Subcutaneous abdominal adipose tissue (tissue), 5 donors: ENCODE measurements around the gene CACNA2D3.

Source experiments
- H3K27ac ChIP-seq: one replicate; pipeline ENCODE4 v1.7.0; 2013; ENCODE audit warnings: low read depth, mild to moderate bottlenecking, inconsistent platforms, low read length, moderate library complexity
- H3K27me3 ChIP-seq, 5 donors: one replicate each; pipeline ENCODE4 v1.7.0; 2013; ENCODE audit warnings: low read length in 5 of 5, inconsistent platforms in 1 of 5; ENCODE audit not compliant: control insufficient read depth in 5 of 5, insufficient read depth in 4 of 5
- H3K36me3 ChIP-seq, 5 donors: one replicate each; pipeline ENCODE4 v1.7.0; 2013; ENCODE audit warnings: low read length in 5 of 5; ENCODE audit not compliant: control insufficient read depth in 5 of 5, insufficient read depth in 5 of 5
- H3K4me1 ChIP-seq, 5 donors: one replicate each; pipeline ENCODE4 v1.7.0; 2013; ENCODE audit warnings: low read length in 5 of 5, mild to moderate bottlenecking in 3 of 5, moderate library complexity in 1 of 5; ENCODE audit not compliant: control insufficient read depth in 5 of 5, insufficient read depth in 5 of 5
- H3K4me3 ChIP-seq, 5 donors: one replicate each; pipeline ENCODE4 v1.7.0; 2013; ENCODE audit warnings: low read length in 5 of 5, low read depth in 1 of 5
- H3K9ac ChIP-seq, 5 donors: one replicate each; pipeline ENCODE4 v1.7.0; 2013; ENCODE audit warnings: low read length in 5 of 5, mild to moderate bottlenecking in 4 of 5, moderate library complexity in 3 of 5
- H3K9me3 ChIP-seq, 5 donors: one replicate each; pipeline ENCODE4 v1.7.0; 2013; ENCODE audit warnings: low read length in 5 of 5; ENCODE audit not compliant: control insufficient read depth in 5 of 5
- donor health status: healthy.
- donor health status: healthy.
- donor health status: healthy.
- donor health status: healthy.
- donor health status: healthy.

The CACNA2D3 gene

GRCh38 chr3:54185740-54186139 is 63.4 kb downstream of the CACNA2D3 start:
- no peak overlapping the region for H3K27ac ChIP-seq
- peaks cover 0 to 3% (median 0%) of the 10 kb centered on the region in 5 donors for H3K9me3 ChIP-seq
- H3K4me1 ChIP-seq: no peaks in the 10 kb centered on the region
- H3K4me3 ChIP-seq: no peak overlapping the region
- H3K9ac ChIP-seq: no peak overlapping the region
- H3K27me3 ChIP-seq: no peaks in the 10 kb centered on the region
- no peaks in the 10 kb centered on the region for H3K36me3 ChIP-seq

GRCh38 chr3:54188176-54188791 is 65.9 kb downstream of the CACNA2D3 start:
- no peaks in the 10 kb centered on the region for H3K36me3 ChIP-seq
- H3K4me3 ChIP-seq: no peak overlapping the region
- H3K27me3 ChIP-seq: peaks cover 0 to 2% (median 0%) of the 10 kb centered on the region in 5 donors
- H3K9me3 ChIP-seq: peaks cover 0 to 3% (median 0%) of the 10 kb centered on the region in 5 donors
- no peak overlapping the region for H3K9ac ChIP-seq
- H3K4me1 ChIP-seq: peaks cover 0 to 2% (median 0%) of the 10 kb centered on the region in 5 donors
- H3K27ac ChIP-seq: no peak overlapping the region

GRCh38 chr3:54191220-54191619 is 68.9 kb downstream of the CACNA2D3 start:
- Histone ChIP-seq H3K9me3 (peaks cover 0 to 8% (median 3%) of the 10 kb centered on the region in 5 donors), H3K27ac (no peak overlapping the region)

GRCh38 chr3:54192026-54192425 is 69.7 kb downstream of the CACNA2D3 start:
- H3K4me1 ChIP-seq: peaks cover 0 to 2% (median 0%) of the 10 kb centered on the region in 5 donors
- no peak overlapping the region for H3K27ac ChIP-seq
- no peaks in the 10 kb centered on the region for H3K36me3 ChIP-seq
- peaks cover 0 to 4% (median 0%) of the 10 kb centered on the region in 5 donors for H3K27me3 ChIP-seq
- H3K9me3 ChIP-seq: peaks cover 0 to 8% (median 3%) of the 10 kb centered on the region in 5 donors
- no peak overlapping the region for H3K4me3 ChIP-seq
- H3K9ac ChIP-seq: no peak overlapping the region

More at GRCh38 chr3:54191220-54191619, 68.9 kb downstream of the CACNA2D3 start:
- peaks cover 0 to 4% (median 0%) of the 10 kb centered on the region in 5 donors for H3K27me3 ChIP-seq
- no peak overlapping the region for H3K9ac ChIP-seq
- H3K4me1 ChIP-seq: peaks cover 0 to 2% (median 0%) of the 10 kb centered on the region in 5 donors
- no peaks in the 10 kb centered on the region for H3K36me3 ChIP-seq
- H3K4me3 ChIP-seq: no peak overlapping the region

- peaks cover 0 to 4% (median 0%) of the 10 kb centered on the region in 5 donors for H3K27me3 ChIP-seq
- no peak overlapping the region for H3K4me3 ChIP-seq
- H3K4me1 ChIP-seq: peaks cover 0 to 2% (median 0%) of the 10 kb centered on the region in 5 donors
- peaks cover 0 to 8% (median 3%) of the 10 kb centered on the region in 5 donors for H3K9me3 ChIP-seq
- H3K36me3 ChIP-seq: no peaks in the 10 kb centered on the region
- H3K9ac ChIP-seq: no peak overlapping the region
- no peak overlapping the region for H3K27ac ChIP-seq
Observed at GRCh38 chr3:54193093-54193492, 70.7 kb downstream of the CACNA2D3 start.

- Histone ChIP-seq H3K36me3 (no peaks in the 10 kb centered on the region), H3K9me3 (peaks cover 0 to 8% (median 0%) of the 10 kb centered on the region in 5 donors), H3K27ac (no peak overlapping the region), H3K27me3 (peaks cover 0 to 4% (median 0%) of the 10 kb centered on the region in 5 donors), H3K4me1 (peaks cover 0 to 2% (median 0%) of the 10 kb centered on the region in 5 donors), H3K9ac (no peak overlapping the region), H3K4me3 (no peak overlapping the region)
Observed at GRCh38 chr3:54196360-54196991, 74.1 kb downstream of the CACNA2D3 start.

GRCh38 chr3:54197509-54197908 is 75.2 kb downstream of the CACNA2D3 start:
- no peak overlapping the region for H3K4me3 ChIP-seq
- H3K27ac ChIP-seq: no peak overlapping the region
- peaks cover 0 to 1% (median 0%) of the 10 kb centered on the region in 5 donors for H3K4me1 ChIP-seq
- no peaks in the 10 kb centered on the region for H3K36me3 ChIP-seq
- peaks cover 0 to 2% (median 0%) of the 10 kb centered on the region in 5 donors for H3K27me3 ChIP-seq
- H3K9ac ChIP-seq: no peak overlapping the region
- peaks cover 0 to 8% (median 0%) of the 10 kb centered on the region in 5 donors for H3K9me3 ChIP-seq

GRCh38 chr3:54198556-54198955 is 76.2 kb downstream of the CACNA2D3 start:
- Histone ChIP-seq H3K4me3 (no peak overlapping the region), H3K4me1 (no peaks in the 10 kb centered on the region), H3K27ac (no peak overlapping the region), H3K9ac (no peak overlapping the region), H3K9me3 (peaks cover 0 to 8% (median 0%) of the 10 kb centered on the region in 5 donors), H3K36me3 (no peaks in the 10 kb centered on the region), H3K27me3 (peaks cover 0 to 2% (median 0%) of the 10 kb centered on the region in 5 donors)

- H3K36me3 ChIP-seq: no peaks in the 10 kb centered on the region
- no peak overlapping the region for H3K9ac ChIP-seq
- no peaks in the 10 kb centered on the region for H3K9me3 ChIP-seq
- H3K27me3 ChIP-seq: no peaks in the 10 kb centered on the region
- H3K27ac ChIP-seq: no peak overlapping the region
- H3K4me1 ChIP-seq: no peaks in the 10 kb centered on the region
- no peak overlapping the region for H3K4me3 ChIP-seq
Observed at GRCh38 chr3:54202054-54202453, 79.7 kb downstream of the CACNA2D3 start.

- Histone ChIP-seq H3K36me3 (no peaks in the 10 kb centered on the region), H3K9me3 (no peaks in the 10 kb centered on the region), H3K4me1 (no peaks in the 10 kb centered on the region), H3K9ac (no peak overlapping the region), H3K4me3 (no peak overlapping the region), H3K27ac (no peak overlapping the region), H3K27me3 (no peaks in the 10 kb centered on the region)
Observed at GRCh38 chr3:54202651-54203248, 80.4 kb downstream of the CACNA2D3 start.
